Lung (tissue), 12 donors: Measurements from ENCODE around the gene NKPD1. TPM values are rescaled to one million over a fixed set of nuclear protein-coding genes. Genes with fewer than 3 reads are reported as not detected.

Source experiments
- ATAC-seq: fragments of 200-7000 bp; cut with Tn5 transposase; one replicate; pipeline ENCODE4 v1.9.1; 2020; ENCODE audit warnings: moderate number of reproducible peaks; ENCODE audit not compliant: insufficient read depth, low FRiP score
- DNase-seq, 3 donors: peaks; one replicate each; pipeline ENCODE4 v3.0.0-alpha.2; 2013 to 2017
- H3K27ac ChIP-seq, 2 donors: one replicate each; pipeline ENCODE4 v1.5.1; 2013; ENCODE audit warnings: mild to moderate bottlenecking in 2 of 2, moderate library complexity in 2 of 2, control low read depth in 1 of 2, inconsistent platforms in 1 of 2, low read depth in 1 of 2, low read length in 1 of 2
- H3K27me3 ChIP-seq, 3 donors: one replicate each; pipeline ENCODE4 v1.5.1; 2013; ENCODE audit warnings: low read length in 2 of 3; ENCODE audit not compliant: control insufficient read depth in 3 of 3, insufficient read depth in 3 of 3
- H3K36me3 ChIP-seq, 4 donors: one replicate each; pipeline ENCODE4 v1.5.1; 2013; ENCODE audit warnings: low read length in 4 of 4, mild to moderate bottlenecking in 1 of 4, moderate library complexity in 1 of 4; ENCODE audit not compliant: control insufficient read depth in 4 of 4, insufficient read depth in 4 of 4
- H3K4me1 ChIP-seq, 5 donors: one replicate each; pipeline ENCODE4 v1.5.1; 2013; ENCODE audit warnings: low read length in 5 of 5, mild to moderate bottlenecking in 2 of 5, moderate library complexity in 1 of 5; ENCODE audit not compliant: control insufficient read depth in 5 of 5, insufficient read depth in 5 of 5
- H3K4me3 ChIP-seq: one replicate; pipeline ENCODE4 v1.5.1; 2013; ENCODE audit warnings: mild to moderate bottlenecking, control low read depth, moderate library complexity
- H3K9ac ChIP-seq, 2 donors: one replicate each; pipeline ENCODE4 v1.5.1; 2013; ENCODE audit warnings: low read length in 2 of 2, control low read depth in 1 of 2; ENCODE audit not compliant: insufficient read depth in 1 of 2
- H3K9me3 ChIP-seq, 4 donors: one replicate each; pipeline ENCODE4 v1.5.1; 2013; ENCODE audit warnings: low read length in 3 of 4, mild to moderate bottlenecking in 1 of 4, moderate library complexity in 1 of 4; ENCODE audit not compliant: control insufficient read depth in 4 of 4, insufficient read depth in 3 of 4
- WGBS, 2 donors: extraction: QIAGEN DNeasy Blood & Tissue Kit; methylation state at CpG; one replicate each; pipeline ENCODE4 v1.1.7; 2013; 5-methylcytosine and 5-hydroxymethylcytosine counted together
- polyA plus RNA-seq, 2 donors: library from polyadenylated mRNA; stranded (reverse); fragments of 200-250 nt; gene quantifications; one replicate each; pipeline ENCODE4 v1.2.1, GENCODE V29; 2013
- total RNA-seq, 2 donors: library from RNA; depleted of rRNA in 1 of 2; stranded (reverse); fragments of >200 nt in 1 of 2; gene quantifications; one replicate each; pipeline ENCODE4 v1.2.1, GENCODE V29; 2014 to 2021
- TF ChIP-seq, protein P1 (sequence below): IDR thresholded peaks from 2 replicates; pipeline ENCODE4 v1.5.1; 2012; ENCODE audit warnings: mild to moderate bottlenecking; ENCODE audit errors: control extremely low read depth, extremely low read depth
- donor health status: control.
- donor health status: control.
- donor health status: Bipolar disorder and iron deficiency.
- donor health status: healthy.
- donor health status: DM: yes; HTN: yes; CAD: no.

The NKPD1 gene
- total and polyA plus RNA-seq, 4 donors, result 0.06 to 0.08 (median 0.07) TPM; not detected in 1

DNA sequence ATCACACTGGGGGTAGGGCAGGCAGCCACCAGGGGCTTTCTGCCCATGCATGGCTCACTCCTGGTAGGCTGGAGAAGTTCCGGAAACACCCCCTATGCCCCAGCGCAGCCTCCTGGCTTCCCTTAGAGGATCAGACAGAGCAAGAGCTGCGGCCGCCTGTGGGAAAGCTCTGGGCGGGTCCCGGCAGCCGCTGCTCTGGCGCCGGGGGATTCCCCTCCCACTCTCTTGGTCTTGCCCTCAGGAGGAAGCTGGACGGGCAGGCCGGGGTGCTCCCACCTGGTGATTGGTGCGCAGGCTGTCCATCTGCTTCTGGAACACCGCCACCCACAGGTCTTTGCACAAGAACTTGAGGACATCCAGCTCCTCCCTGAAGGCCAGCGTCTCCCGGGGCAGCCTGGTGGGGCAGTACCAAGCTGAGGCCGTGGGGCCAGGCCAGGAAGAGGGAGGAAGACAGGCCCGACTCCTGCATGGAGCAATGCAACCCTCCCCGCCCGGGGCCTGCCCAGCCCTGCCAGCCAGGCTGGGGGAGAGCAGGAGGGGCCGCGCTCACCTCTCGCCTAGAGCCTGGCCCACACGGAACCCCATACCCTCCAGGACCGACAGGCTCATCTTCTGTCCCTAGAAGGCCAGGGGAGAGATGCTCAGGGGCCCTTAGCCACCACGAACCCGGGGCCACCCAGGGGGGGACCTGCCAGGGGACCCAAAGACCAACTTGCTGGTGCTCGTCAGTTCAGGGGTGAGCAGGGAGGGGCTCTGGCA, 4.0 kb upstream of the NKPD1 start:
- TF ChIP-seq, protein P1, sequence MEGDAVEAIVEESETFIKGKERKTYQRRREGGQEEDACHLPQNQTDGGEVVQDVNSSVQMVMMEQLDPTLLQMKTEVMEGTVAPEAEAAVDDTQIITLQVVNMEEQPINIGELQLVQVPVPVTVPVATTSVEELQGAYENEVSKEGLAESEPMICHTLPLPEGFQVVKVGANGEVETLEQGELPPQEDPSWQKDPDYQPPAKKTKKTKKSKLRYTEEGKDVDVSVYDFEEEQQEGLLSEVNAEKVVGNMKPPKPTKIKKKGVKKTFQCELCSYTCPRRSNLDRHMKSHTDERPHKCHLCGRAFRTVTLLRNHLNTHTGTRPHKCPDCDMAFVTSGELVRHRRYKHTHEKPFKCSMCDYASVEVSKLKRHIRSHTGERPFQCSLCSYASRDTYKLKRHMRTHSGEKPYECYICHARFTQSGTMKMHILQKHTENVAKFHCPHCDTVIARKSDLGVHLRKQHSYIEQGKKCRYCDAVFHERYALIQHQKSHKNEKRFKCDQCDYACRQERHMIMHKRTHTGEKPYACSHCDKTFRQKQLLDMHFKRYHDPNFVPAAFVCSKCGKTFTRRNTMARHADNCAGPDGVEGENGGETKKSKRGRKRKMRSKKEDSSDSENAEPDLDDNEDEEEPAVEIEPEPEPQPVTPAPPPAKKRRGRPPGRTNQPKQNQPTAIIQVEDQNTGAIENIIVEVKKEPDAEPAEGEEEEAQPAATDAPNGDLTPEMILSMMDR, result no peak
- no peak overlapping the region for H3K27ac ChIP-seq

DNA sequence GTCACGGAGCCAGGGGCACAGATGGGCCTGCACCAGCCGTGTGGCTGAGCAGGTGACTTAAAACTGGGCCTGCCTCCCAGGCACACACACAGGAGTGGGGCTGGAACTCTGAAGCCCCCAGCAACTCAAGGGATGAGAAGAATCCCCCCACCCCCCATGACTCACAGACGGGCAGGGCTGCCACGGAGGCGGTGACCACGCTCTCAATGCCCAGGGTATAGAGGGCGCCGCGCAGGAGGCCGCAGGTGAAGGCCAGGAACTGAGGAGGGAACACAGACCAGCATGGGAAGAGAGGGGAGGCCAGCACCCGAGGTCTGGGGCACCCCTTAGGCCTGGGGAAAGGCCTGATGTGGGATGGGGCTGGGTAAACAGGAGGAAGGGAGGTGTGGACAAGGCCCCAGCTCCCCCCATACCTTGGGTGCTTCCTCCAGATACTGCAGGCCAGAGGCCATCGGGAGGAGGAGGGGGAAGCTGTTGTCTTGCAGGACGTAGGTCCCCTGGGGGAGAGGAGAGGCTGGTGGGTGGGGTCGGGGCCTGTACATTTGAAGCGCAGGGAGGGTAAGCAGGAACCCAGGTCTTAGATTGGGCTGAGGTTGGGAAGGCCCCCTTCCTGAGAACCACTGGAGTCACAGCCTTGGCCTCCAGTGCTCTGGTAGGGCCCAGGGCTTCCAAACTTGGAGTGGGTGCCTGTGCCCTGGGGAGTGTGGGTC, 3.1 kb upstream of the NKPD1 start:
- 75 to 83% methylated on average over 15 of the region's 15 CpGs for WGBS, 2 donors
- Histone ChIP-seq H3K9me3 (no peaks in the 10 kb centered on the region), H3K4me1 (peaks cover 0 to 9% (median 0%) of the 10 kb centered on the region in 5 donors), H3K36me3 (no peaks in the 10 kb centered on the region), H3K27me3 (no peaks in the 10 kb centered on the region), H3K27ac (no peak overlapping the region), H3K9ac (no peak overlapping the region), H3K4me3 (no peak overlapping the region)
- DNase-seq, result no peak
- ATAC-seq, result no peak
- TF ChIP-seq, protein P1, result no peak

More for the DNA sequence above, 4.0 kb upstream of the NKPD1 start:
- Histone ChIP-seq H3K36me3 (no peaks in the 10 kb centered on the region), H3K9me3 (no peaks in the 10 kb centered on the region), H3K4me1 (peaks cover 0 to 9% (median 0%) of the 10 kb centered on the region in 5 donors), H3K9ac (no peak overlapping the region), H3K27me3 (no peaks in the 10 kb centered on the region), H3K4me3 (no peak overlapping the region)
- DNase-seq, result peak; percentile 37 to 54 (median 47)
- peak; percentile 75 for ATAC-seq
- WGBS, 2 donors, result 29 to 36% methylated on average over 27 of the region's 27 CpGs

DNA sequence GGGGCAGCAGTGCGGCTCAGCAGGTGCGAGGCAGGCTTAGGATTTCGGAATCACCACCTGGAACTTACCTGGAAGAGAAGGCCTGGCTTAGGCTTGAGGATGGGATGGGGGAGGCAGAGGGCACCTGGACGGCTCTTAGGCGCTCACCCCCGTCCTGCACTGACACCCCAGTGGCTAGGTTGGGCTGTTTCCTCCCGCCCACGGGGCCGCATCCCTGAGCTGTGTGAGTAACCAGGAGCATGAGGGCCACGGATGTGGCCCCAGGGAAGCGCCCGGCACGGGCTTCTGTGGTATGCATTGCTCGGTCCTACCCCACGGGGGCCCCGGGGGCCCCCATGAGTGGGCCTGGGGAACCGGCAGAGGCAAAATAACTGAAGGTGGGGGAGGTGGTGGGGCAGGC, 2.4 kb upstream of the NKPD1 start:
- Histone ChIP-seq H3K9me3 (no peaks in the 10 kb centered on the region), H3K4me1 (peaks cover 0 to 9% (median 0%) of the 10 kb centered on the region in 5 donors), H3K27ac (no peak overlapping the region), H3K9ac (no peak overlapping the region), H3K27me3 (no peaks in the 10 kb centered on the region), H3K4me3 (no peak overlapping the region), H3K36me3 (no peaks in the 10 kb centered on the region)
- no peak for ATAC-seq
- TF ChIP-seq, protein P1, result no peak
- WGBS, 2 donors, result 88 to 90% methylated on average over 17 of the region's 17 CpGs
- DNase-seq, result no peak
